GM19238 (cell line): ENCODE measurements around the gene ZNF747.

Experiments used
- DNase-seq: peaks from one replicate; pipeline ENCODE4 v3.0.0; 2011; ENCODE audit warnings: low spot score; ENCODE audit not compliant: insufficient read length

Gene ZNF747

GRCh38 chr16:30534368-30535105 lies at the start of gene ZNF747:
Gene ZNF747, minus strand, starts transcription at chr16:30534858. Its CDS starts 179 bp downstream, at chr16:30534679.
- peak; percentile 91 for DNase-seq

DNA sequence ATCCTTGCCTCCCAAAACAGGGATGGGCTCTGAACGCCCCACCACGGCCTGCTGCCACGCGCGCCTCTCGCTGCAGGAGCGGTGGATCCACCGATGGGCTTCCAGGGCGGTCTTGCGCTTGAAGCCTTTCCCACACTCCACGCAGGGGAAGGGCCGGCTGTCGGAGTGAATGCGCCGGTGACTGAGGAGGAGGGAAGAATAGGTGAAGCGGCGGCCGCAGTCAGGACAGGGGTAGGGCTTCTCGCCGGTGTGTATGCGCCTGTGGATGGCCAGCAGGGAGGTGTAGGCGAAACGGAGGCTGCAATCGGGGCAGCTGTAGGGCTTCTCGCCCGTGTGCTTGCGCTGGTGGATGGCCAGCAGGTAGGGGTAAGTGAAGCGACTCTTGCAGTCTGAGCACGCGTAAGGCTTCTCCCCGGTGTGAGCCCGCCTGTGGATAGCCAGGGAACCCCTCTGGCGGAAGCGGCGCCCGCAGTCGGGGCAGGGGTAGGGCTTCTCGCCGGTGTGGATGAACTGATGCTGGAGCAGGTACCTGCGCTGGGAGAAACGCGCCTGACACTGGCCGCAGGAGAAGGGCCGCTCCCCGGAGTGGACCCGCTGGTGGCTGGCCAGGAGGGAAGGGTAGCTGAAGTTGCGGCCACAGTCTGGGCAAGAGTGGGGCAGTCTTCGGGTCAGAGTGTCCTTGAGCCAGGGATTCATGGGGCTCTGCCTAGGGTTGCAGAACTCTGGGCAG lies 48.1 kb upstream of the ZNF747 start:
- no peak for DNase-seq

DNA sequence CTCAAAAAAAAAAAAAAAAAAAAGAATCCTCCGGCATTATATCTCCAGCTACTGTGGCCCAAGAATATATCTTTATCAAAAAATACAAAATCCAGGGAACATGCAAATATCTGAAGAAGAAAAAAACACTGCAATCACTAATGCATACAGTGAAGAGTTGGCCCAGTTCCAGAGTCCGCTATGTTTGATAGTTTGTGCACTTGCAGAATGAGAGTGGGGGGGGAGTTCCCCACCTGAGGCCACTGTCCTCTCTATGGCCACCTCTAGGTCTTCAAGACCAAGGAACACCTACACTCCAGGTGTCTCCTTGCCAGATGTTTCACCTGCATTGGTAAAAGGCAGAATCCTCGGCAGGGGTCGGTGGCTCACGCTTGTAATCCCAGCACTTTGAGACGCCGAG lies 46.8 kb upstream of the ZNF747 start:
- no peak for DNase-seq

DNA sequence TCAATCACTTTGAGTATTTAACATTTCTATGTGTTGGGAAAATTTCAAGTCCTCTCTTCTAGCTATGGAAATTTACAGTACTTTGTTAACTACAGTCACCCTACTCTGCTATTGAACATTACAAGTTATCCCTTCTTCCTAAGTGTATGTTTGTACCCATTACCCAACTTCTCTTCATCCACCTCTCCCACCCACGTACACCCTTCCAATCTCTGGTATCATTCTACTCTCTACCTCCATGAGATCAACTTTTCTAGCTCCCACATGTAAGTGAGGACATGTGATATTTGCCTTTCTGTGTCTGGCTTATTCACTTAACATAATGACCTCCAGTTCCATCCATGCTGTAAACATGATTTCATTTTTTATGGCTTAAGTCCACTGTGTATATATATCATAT lies 40.0 kb upstream of the ZNF747 start:
- no peak for DNase-seq

- DNase-seq: peak; percentile 98
Measured at GRCh38 chr16:30571445-30572322, 37.0 kb upstream of the ZNF747 start, which contains the start of gene ZNF688. Gene ZNF688, minus strand, starts transcription at chr16:30571714. Its CDS starts 85 bp downstream, at chr16:30571629.

DNA sequence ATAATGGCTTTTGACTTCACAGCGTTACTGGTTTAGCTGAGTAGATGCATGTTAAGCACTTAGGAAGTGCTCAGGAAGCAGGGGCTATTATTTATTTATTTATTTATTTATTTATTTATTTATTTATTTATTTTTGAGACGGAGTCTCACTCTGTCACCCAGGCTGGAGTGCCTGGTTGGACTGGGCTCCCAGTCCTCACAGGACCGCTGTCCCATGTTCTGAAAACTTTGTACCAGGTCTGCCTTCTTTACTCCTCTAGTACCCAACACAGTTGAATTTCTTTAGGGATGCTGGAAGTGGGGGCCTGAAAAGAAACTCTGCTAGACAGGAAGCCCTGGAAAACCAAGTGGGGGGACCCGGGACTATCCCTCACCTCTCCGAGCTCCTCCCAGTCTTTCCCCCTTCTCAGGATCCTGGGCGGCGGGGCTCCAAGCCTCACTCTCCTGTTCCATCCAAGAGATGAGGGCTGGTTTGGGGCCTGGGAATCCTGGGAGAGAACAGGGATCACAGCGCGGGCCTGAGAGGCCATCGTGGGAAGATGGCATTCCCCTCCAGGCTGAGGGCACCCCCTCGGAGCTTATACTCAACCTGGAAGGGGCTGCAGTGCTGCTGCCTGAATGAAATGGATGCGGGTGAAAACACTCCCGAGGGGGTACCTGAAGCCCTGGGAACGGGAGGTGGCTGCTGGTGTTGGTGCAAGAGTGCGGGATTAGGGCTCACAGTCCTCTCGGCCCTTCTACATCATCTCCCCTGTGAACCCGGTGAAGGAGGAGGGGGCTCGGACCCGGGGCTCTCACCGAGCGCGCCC lies 36.2 kb upstream of the ZNF747 start:
- DNase-seq: no peak

DNA sequence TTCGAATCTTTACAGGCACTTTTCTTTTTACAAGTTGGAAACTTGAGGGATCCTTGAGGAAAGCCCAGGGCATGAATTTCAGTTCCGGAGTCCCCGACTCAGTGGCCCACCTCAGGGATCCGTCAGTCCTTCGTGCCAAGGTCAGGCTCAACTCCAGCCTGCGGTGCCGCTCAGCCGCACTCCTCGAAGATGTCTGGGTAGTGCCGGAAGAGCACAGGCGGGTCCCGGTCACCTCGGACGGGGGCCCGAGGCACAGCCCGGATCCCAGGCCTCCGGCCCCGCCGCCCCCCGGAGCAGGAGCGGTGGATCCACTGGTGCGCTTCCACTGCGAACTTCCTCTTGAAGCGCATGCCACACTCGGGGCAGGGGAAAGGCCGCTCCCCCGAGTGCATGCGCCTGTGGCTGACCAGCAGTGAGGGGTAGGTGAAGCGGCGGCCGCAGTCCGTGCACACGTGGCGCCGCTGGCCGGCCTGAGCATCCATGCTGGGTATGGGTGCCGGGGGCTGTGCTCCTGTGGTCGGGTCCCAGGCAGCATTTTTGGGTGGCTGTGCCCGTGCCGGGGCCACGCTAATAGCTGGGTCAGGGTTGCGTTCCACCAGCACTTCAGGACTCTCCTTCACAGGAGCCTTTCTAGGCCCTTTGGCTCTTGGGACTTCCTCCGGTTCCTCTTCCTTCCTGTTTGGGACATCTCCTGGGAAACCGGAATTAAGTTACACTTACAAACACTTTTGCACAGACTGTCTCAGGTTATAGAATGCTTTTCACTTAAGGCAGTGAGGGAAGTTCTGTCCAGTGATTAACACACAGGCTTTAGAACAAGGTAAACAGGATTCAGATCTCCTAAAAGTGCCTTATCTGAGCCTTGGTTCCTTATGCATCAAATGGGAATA lies 35.3 kb upstream of the ZNF747 start:
- no peak for DNase-seq

- DNase-seq: no peak
Measured at GRCh38 chr16:30569281-30569680, 34.6 kb upstream of the ZNF747 start.

- peak; percentile 63 for DNase-seq
Measured at GRCh38 chr16:30567991-30568638, 33.5 kb upstream of the ZNF747 start.

DNA sequence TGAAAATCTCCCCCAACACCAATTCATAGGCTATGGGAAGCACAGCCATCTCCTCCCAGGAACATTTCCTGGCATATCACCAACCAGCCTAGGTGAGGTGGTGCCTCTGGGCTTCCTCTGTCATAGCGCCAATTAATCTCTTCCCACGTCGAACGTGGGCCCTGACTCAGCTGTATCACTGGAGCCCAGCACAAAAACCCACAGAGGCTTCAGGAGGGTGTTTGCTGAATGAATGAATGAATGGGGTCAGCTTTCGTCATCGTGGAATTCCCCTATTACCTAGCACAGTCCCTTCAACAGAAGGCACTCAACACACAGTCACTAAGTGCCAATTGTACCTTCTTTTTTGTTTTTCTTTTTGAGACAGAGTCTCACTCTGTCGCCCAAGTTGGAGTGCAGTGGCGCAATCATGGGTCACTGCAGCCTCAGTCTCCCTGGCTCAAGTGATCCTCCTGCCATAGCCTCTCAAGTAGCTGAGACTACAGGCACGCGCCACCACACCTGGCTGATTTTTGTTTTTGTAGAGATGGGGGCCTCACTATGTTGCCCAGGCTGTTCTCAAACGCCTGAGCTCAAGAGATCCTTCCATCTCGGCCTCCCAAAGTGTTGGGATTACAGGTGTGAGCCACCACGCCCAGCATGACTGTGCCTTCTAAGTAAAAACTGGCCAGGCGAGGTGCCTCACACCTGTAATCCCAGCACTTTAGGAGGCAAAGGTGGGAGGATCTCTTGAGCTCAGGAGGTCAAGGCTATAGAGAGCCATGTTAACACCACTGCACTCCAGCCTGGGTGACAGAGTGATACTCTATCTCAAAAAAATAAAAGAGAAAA lies 32.7 kb upstream of the ZNF747 start:
- DNase-seq: no peak

GRCh38 chr16:30566531-30566930 lies 31.9 kb upstream of the ZNF747 start:
- DNase-seq: no peak

DNA sequence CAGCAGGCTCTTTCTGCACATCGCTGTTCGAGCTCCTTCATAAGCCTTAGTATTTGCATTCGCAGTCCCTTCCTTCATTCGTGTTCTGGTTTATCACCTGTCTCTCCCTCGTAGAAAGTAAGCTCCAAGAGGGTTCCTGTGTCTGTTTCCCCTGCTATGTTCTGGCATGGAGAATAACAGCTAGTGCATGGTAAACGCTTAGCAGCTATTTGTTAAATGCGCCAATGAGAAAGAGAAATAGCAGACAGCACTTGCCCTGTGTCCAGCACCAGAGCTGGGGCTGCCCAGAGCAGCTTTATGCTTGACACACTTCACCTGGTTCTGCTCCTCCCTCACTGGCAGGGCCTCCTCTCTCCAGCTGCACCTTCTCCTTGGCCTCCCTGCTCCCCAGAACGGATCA lies 31.3 kb upstream of the ZNF747 start:
- no peak for DNase-seq

- no peak for DNase-seq
Measured at GRCh38 chr16:30565526-30565925, 30.9 kb upstream of the ZNF747 start.

DNA sequence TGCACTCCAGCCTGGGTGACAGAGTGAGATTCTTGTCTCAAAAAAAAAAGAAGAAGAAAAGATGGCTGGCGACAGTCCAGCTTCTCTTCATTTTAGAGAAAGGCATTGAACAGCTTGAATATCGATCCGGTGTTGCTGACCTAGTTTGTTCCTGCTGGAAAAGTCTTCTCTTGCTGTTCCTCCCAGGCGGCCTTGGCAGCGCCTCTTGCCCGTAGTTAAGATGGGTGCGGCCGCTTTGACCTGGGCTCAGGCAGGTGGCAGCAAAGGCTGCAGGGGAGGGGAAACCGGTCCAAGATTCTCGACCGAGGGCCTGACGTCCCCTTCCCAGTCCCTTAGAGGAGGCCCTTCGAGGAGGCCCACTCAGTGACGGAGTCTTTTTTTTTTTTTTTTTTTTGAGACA lies 27.4 kb upstream of the ZNF747 start:
- DNase-seq: no peak

GRCh38 chr16:30561089-30561816 lies 26.6 kb upstream of the ZNF747 start:
- no peak for DNase-seq

DNA sequence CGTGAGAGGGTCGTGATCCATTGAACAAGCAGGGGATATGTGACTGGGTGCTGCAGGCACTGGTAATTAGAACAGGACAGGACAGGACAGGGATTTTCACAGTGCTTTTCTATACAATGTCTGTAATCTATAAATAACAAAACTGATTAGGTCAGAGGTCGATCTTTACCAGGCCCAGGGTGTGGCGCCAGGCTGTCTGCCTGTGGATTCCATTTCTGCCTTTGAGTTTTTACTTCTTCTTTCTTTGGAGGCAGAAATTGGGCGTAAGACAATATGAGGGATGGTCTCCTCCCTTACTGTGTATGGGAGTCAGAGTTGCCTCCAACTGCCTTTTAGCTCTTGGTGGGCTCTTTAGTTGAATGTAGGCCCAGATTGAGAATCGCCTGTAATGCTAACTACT lies 25.0 kb upstream of the ZNF747 start:
- DNase-seq: no peak

- no peak for DNase-seq
Measured at GRCh38 chr16:30558789-30559377, 24.2 kb upstream of the ZNF747 start.
